ENCODE measurements around the gene AMDHD1.

Gene AMDHD1

GRCh38 chr12:95989504-95990123, 46.5 kb downstream of the AMDHD1 start:
- Histone ChIP-seq H3K4me3 (ENCODE audit: low read depth, low read length) (no peak overlapping the region), H3K36me3 (ENCODE audit: control insufficient read depth in 2 of 2, insufficient read depth in 1 of 2, low read length in 2 of 2) (no peaks in the 10 kb centered on the region), H3K4me1 (ENCODE audit: control insufficient read depth, insufficient read depth, low read length) (no peaks in the 10 kb centered on the region), H3K9me3 (ENCODE audit: control insufficient read depth, insufficient read depth, low read depth, low read length) (no peaks in the 10 kb centered on the region), H3K27ac (ENCODE audit: extremely low read depth, low read depth, low read length) (no peak overlapping the region)
- TF ChIP-seq ZSCAN30 (tag by site-specific recombination; IDR thresholded peaks at IDR 0.05) (no peak), ZNF148 (tag by site-specific recombination; IDR thresholded peaks at IDR 0.05; ENCODE audit: borderline replicate concordance) (no peak), ZNF623 (tag by site-specific recombination; IDR thresholded peaks at IDR 0.05) (no peak), ZNF362 (tag by site-specific recombination; IDR thresholded peaks at IDR 0.05) (no peak), GFI1B (tag by site-specific recombination; IDR thresholded peaks at IDR 0.05) (no peak), ZNF280C (tag by site-specific recombination; IDR thresholded peaks at IDR 0.05) (no peak), ZBTB10 (tag by site-specific recombination; IDR thresholded peaks at IDR 0.05) (no peak), ZNF514 (tag by site-specific recombination; IDR thresholded peaks at IDR 0.05) (no peak), ZNF692 (tag by site-specific recombination; IDR thresholded peaks at IDR 0.05) (no peak), OVOL3 (tag by site-specific recombination; IDR thresholded peaks at IDR 0.05) (no peak), ZNF114 (tag by site-specific recombination; IDR thresholded peaks at IDR 0.05) (no peak), GLIS2 (tag by site-specific recombination; IDR thresholded peaks at IDR 0.05) (no peak), ZNF48 (tag by site-specific recombination; IDR thresholded peaks at IDR 0.05) (no peak), ZNF768 (tag by site-specific recombination; IDR thresholded peaks at IDR 0.05) (no peak), ZNF121 (tag by site-specific recombination; IDR thresholded peaks at IDR 0.05) (no peak), ZNF223 (tag by site-specific recombination; IDR thresholded peaks at IDR 0.05) (no peak), ZSCAN23 (tag by site-specific recombination; IDR thresholded peaks at IDR 0.05) (no peak)
- ChIA-PET CTCF (interaction anchor here (0.6 to 4.5 kb wide), 5 partner anchors 9 to 171 kb away, joined by 3 to 22 read pairs (median 3); no protein-coding TSS in a partner anchor), POLR2A (no interaction called here)

Data from HEK293 (cell line).